Keratinocyte (primary cell): Measurements from ENCODE around the gene TFCP2L1. TPM values are rescaled to one million over a fixed set of nuclear protein-coding genes. Genes with fewer than 3 reads are reported as not detected.

Experiments used
- DNase-seq: peaks from one replicate; pipeline ENCODE4 v3.0.0-alpha.2; 2011; ENCODE audit warnings: low read depth, missing footprints, low spot score
- FAIRE-seq: peaks from 2 replicates; lab custom pipeline; 2011; peaks lifted over from hg19 to GRCh38; lab: Jason Lieb, UNC
- H2AFZ ChIP-seq: 2 replicates; pipeline ENCODE4 v1.6.0; 2012; ENCODE audit warnings: low read length, control low read depth, inconsistent platforms; ENCODE audit not compliant: control insufficient read depth
- H3K27ac ChIP-seq: 2 replicates; pipeline ENCODE4 v1.5.1; 2011; ENCODE audit warnings: low read length; ENCODE audit not compliant: control insufficient read depth, insufficient read depth
- H3K27me3 ChIP-seq: 3 replicates; pipeline ENCODE4 v1.6.0; 2011; ENCODE audit warnings: low read length; ENCODE audit not compliant: control insufficient read depth, insufficient read depth; ENCODE audit errors: extremely low read depth
- H3K36me3 ChIP-seq, 2 experiments: 2 replicates in 1 of 2; 3 replicates in 1 of 2; pipeline ENCODE4 v1.5.1; 2011; ENCODE audit warnings: low read length in 2 of 2, mild to moderate bottlenecking in 1 of 2; ENCODE audit not compliant: control insufficient read depth in 2 of 2, insufficient read depth in 2 of 2; ENCODE audit errors: extremely low read depth in 1 of 2
- H3K4me1 ChIP-seq: 3 replicates; pipeline ENCODE4 v1.5.1; 2011; ENCODE audit warnings: low read length; ENCODE audit not compliant: control insufficient read depth, insufficient read depth; ENCODE audit errors: extremely low read depth
- H3K4me2 ChIP-seq: 3 replicates; pipeline ENCODE4 v1.6.0; 2011; ENCODE audit warnings: low read depth, low read length; ENCODE audit not compliant: control insufficient read depth, insufficient read depth; ENCODE audit errors: extremely low read depth
- H3K4me3 ChIP-seq, 3 experiments: fragments of 200-600 bp in 1 of 3; sonication (generic) in 1 of 3; 2 replicates in 2 of 3; 3 replicates in 1 of 3; pipeline ENCODE4 v1.5.1; 2011 to 2016; ENCODE audit warnings: low read length in 3 of 3, mild to moderate bottlenecking in 3 of 3, control low read depth in 2 of 3, inconsistent platforms in 1 of 3, low read depth in 1 of 3, mixed read lengths in 1 of 3, mixed run types in 1 of 3, moderate library complexity in 1 of 3; ENCODE audit not compliant: control insufficient read depth in 2 of 3, insufficient read depth in 2 of 3; ENCODE audit errors: extremely low read depth in 1 of 3
- H3K79me2 ChIP-seq: 2 replicates; pipeline ENCODE4 v1.6.0; 2012; ENCODE audit warnings: low read length; ENCODE audit not compliant: control insufficient read depth, insufficient read depth
- H3K9ac ChIP-seq: 3 replicates; pipeline ENCODE4 v1.6.0; 2011; ENCODE audit warnings: low read length; ENCODE audit not compliant: control insufficient read depth, insufficient read depth; ENCODE audit errors: extremely low read depth
- H3K9me1 ChIP-seq: 3 replicates; pipeline ENCODE4 v1.6.0; 2011; ENCODE audit warnings: low read length; ENCODE audit not compliant: control insufficient read depth, insufficient read depth; ENCODE audit errors: extremely low read depth
- H3K9me3 ChIP-seq: 2 replicates; pipeline ENCODE4 v1.5.1; 2012; ENCODE audit warnings: low read depth, low read length; ENCODE audit not compliant: control insufficient read depth
- H4K20me1 ChIP-seq: 3 replicates; pipeline ENCODE4 v1.6.0; 2011; ENCODE audit warnings: low read length; ENCODE audit not compliant: control insufficient read depth, insufficient read depth; ENCODE audit errors: extremely low read depth
- CTCF ChIP-seq, 3 experiments: IDR thresholded peaks in 1 of 3; conservative IDR thresholded peaks in 1 of 3; optimal IDR thresholded peaks in 1 of 3; 2 replicates in 2 of 3; 3 replicates in 1 of 3; pipeline versions ENCODE3 to v1.5.1; 2011; ENCODE audit warnings: low read length in 3 of 3, mild to moderate bottlenecking in 3 of 3, moderate library complexity in 2 of 3, control low read depth in 1 of 3, inconsistent platforms in 1 of 3; ENCODE audit not compliant: insufficient read depth in 2 of 3; ENCODE audit errors: extremely low read depth in 1 of 3
- EZH2 ChIP-seq: IDR thresholded peaks from one replicate; pipeline ENCODE4 v1.6.1; 2012; ENCODE audit warnings: inconsistent platforms, mild to moderate bottlenecking, low read length, moderate library complexity
- dilution Hi-C: fragments of 300-500 bp; cut with MboI; formaldehyde crosslinking; loops from one replicate; pipeline ENCODE4 v1.7.0; 2020; ENCODE audit warnings: low sequenced_read_pairs; ENCODE audit not compliant: extremely low pct_ligation_motif_present
- polyA plus RNA-seq, 5 experiments: library from polyadenylated mRNA; depleted of rRNA in 3 of 5; stranded (reverse) in 3 of 5; stranded (forward) in 1 of 5; unstranded in 1 of 5; fragments of >200 nt; gene quantifications; 1 replicate in 1 of 5; 2 replicates in 3 of 5; 3 replicates in 1 of 5; pipeline versions ENCODE4 v1.2.1 to v1.2.3, GENCODE V29; 2011 to 2012; ENCODE audit warnings: missing spikeins in 2 of 5, low read depth in 1 of 5, low replicate concordance in 1 of 5

TFCP2L1 gene
- polyA plus RNA-seq, 1 donor (not counting 4 experiments of a cell fraction or from before 2014, with no cell fraction given) = 29.4 TPM

- H3K9ac ChIP-seq = no peak overlapping the region
- dilution Hi-C loops = no loop called here
- peaks cover 0 to under 1% of the 10 kb centered on the region in 2 experiments for H3K36me3 ChIP-seq
- H4K20me1 ChIP-seq = no peaks in the 10 kb centered on the region
- no peak overlapping the region for H3K27ac ChIP-seq
- no peaks in the 10 kb centered on the region for H3K27me3 ChIP-seq
- TF ChIP-seq EZH2 (no peak), CTCF (optimal IDR thresholded peaks at IDR 0.05 in 1 of 3, IDR thresholded peaks at IDR 0.05 in 1 of 3, conservative IDR thresholded peaks at IDR 0.05 in 1 of 3; ENCODE audit: extremely low read depth in 1 of 3, insufficient read depth in 2 of 3, low read length in 3 of 3) (no peak)
- peaks cover 24% of the 10 kb centered on the region for H3K4me1 ChIP-seq
- DNase-seq = no peak
- no peak overlapping the region for H3K4me2 ChIP-seq
- no peaks in the 10 kb centered on the region for H3K9me1 ChIP-seq
- no peak overlapping the region for H3K4me3 ChIP-seq
- no peaks in the 10 kb centered on the region for H3K9me3 ChIP-seq
- peaks cover 39% of the 10 kb centered on the region for H3K79me2 ChIP-seq
- H2AFZ ChIP-seq = no peak overlapping the region
- FAIRE-seq = no peak
These were observed 924 bp upstream of the TFCP2L1 start for GRCh38 chr2:121285926-121286325.

GRCh38 chr2:121283670-121284462 is 1.1 kb downstream of the TFCP2L1 start:
- Histone ChIP-seq H3K79me2 (peaks cover 52% of the 10 kb centered on the region), H3K36me3 (peaks cover 7 to 8% of the 10 kb centered on the region in 2 experiments), H2AFZ (peak overlapping the region; percentile 62), H3K4me3 (peak overlapping the region; percentile 70 to 85 (median 75)), H3K9me3 (no peaks in the 10 kb centered on the region), H3K27me3 (no peaks in the 10 kb centered on the region), H4K20me1 (no peaks in the 10 kb centered on the region), H3K4me1 (peaks cover 24% of the 10 kb centered on the region), H3K4me2 (peak overlapping the region; percentile 91), H3K9ac (peak overlapping the region; percentile 81), H3K9me1 (no peaks in the 10 kb centered on the region), H3K27ac (peak overlapping the region; percentile 16)
- dilution Hi-C loops = no loop called here
- FAIRE-seq = peak; percentile 13
- DNase-seq = no peak
- TF ChIP-seq EZH2 (no peak), CTCF (optimal IDR thresholded peaks at IDR 0.05 in 1 of 3, IDR thresholded peaks at IDR 0.05 in 1 of 3, conservative IDR thresholded peaks at IDR 0.05 in 1 of 3; ENCODE audit: extremely low read depth in 1 of 3, insufficient read depth in 2 of 3, low read length in 3 of 3) (no peak)
